ENCODE measurements around the gene CAPSL. TPM values are rescaled to one million over a fixed set of nuclear protein-coding genes. Genes with fewer than 3 reads are reported as not detected.

Gene CAPSL
- total and polyA plus RNA-seq, 2 of the 8 experiments (the other 6 are each of a cell fraction or from before 2014, with no cell fraction given), result not detected

GRCh38 chr5:35884773-35885172, 53.6 kb downstream of the CAPSL start (continued):
- no peak for TF ChIP-seq USF2 (IDR thresholded peaks at IDR 0.05; ENCODE audit: low read length)
- TF ChIP-seq SP2 (IDR thresholded peaks at IDR 0.05; ENCODE audit: low read length), result no peak
- TF ChIP-seq CTBP2 (IDR thresholded peaks at IDR 0.05; ENCODE audit: borderline replicate concordance, insufficient read depth, insufficient read length, low read length), result no peak
- no peak for TF ChIP-seq EGR1 (IDR thresholded peaks at IDR 0.05; ENCODE audit: borderline replicate concordance, low read depth, low read length)
- no peak for TF ChIP-seq SRF (IDR thresholded peaks at IDR 0.05; ENCODE audit: low read depth, low read length)
- TF ChIP-seq HDAC2 (IDR thresholded peaks at IDR 0.05; ENCODE audit: borderline replicate concordance in 1 of 2, low read depth in 2 of 2, low read length in 2 of 2), result no peak
- no peak for TF ChIP-seq ATF3 (IDR thresholded peaks at IDR 0.05; ENCODE audit: insufficient read depth, low read depth, low read length)
- no peak for TF ChIP-seq RNF2 (IDR thresholded peaks at IDR 0.05; ENCODE audit: borderline replicate concordance, low read depth, low read length, missing control alignments, poor library complexity, severe bottlenecking)
- TF ChIP-seq BACH1 (IDR thresholded peaks at IDR 0.05; ENCODE audit: low read length), result no peak
- no peak for TF ChIP-seq E2F6 (IDR thresholded peaks at IDR 0.05)
- TF ChIP-seq NANOG (IDR thresholded peaks at IDR 0.05; ENCODE audit: insufficient read depth, low read depth, low read length, poor library complexity, severe bottlenecking), result no peak
- no peak for TF ChIP-seq CTCF (IDR thresholded peaks at IDR 0.05; ENCODE audit: control extremely low read depth in 1 of 3, insufficient read depth in 1 of 3, low read depth in 1 of 3, low read length in 3 of 3)
- TF ChIP-seq RXRA (IDR thresholded peaks at IDR 0.05; ENCODE audit: insufficient read depth, low read depth, low read length), result no peak
- no peak for TF ChIP-seq CHD2 (IDR thresholded peaks at IDR 0.05; ENCODE audit: low read length)
- TF ChIP-seq SIN3A (conservative IDR thresholded peaks at IDR 0.05 in 1 of 2, IDR thresholded peaks at IDR 0.05 in 1 of 2; ENCODE audit: low read depth in 1 of 2, low read length in 2 of 2), result no peak
- no peak for TF ChIP-seq CBX5 (IDR thresholded peaks at IDR 0.05; ENCODE audit: low read depth, low read length)
- TF ChIP-seq SIX5 (IDR thresholded peaks at IDR 0.05; ENCODE audit: low read depth, low read length), result no peak
